ENCODE results near the gene PNPLA7.

- TF ChIP-seq POLR2A (IDR thresholded peaks at IDR 0.05), result no peak
- TF ChIP-seq CTCF (IDR thresholded peaks at IDR 0.05), result no peak
Measured at GRCh38 chr9:137438591-137439157, 111.5 kb downstream of the PNPLA7 start.
